Right lobe of liver (tissue), 6 donors: Measurements from ENCODE around the gene PRSS56. TPM values are rescaled to one million over a fixed set of nuclear protein-coding genes. Genes with fewer than 3 reads are reported as not detected.

ENCODE experiments used
- ATAC-seq, 4 donors: fragments of 200-7000 bp; cut with Tn5 transposase; one replicate each; pipeline ENCODE4 v1.9.1; 2020; ENCODE audit warnings: mild to moderate bottlenecking in 4 of 4, moderate library complexity in 4 of 4
- DNase-seq, 3 donors: peaks; one replicate each; pipeline ENCODE4 v3.0.0-alpha.2; 2020
- H3K27ac ChIP-seq, 3 donors: fragments of 200-600 bp; one replicate each; pipeline ENCODE4 v1.8.0; 2022
- H3K27me3 ChIP-seq, 2 donors: fragments of 200-600 bp; one replicate each; pipeline ENCODE4 v1.8.0; 2022
- H3K36me3 ChIP-seq, 4 donors: fragments of 200-600 bp; sonication (generic) in 1 of 4; one replicate each; pipeline versions ENCODE4 v1.5.1 to v1.8.0; 2017 to 2022; ENCODE audit warnings: control low read depth in 1 of 4
- H3K4me1 ChIP-seq, 4 donors: fragments of 200-600 bp; sonication (generic) in 1 of 4; one replicate each; pipeline versions ENCODE4 v1.5.1 to v1.8.0; 2017 to 2022; ENCODE audit warnings: control low read depth in 1 of 4
- H3K4me3 ChIP-seq, 3 donors: fragments of 200-600 bp; one replicate each; pipeline ENCODE4 v1.8.0; 2022
- H3K9me3 ChIP-seq, 4 donors: fragments of 200-600 bp; sonication (generic) in 1 of 4; one replicate each; pipeline versions ENCODE4 v1.5.1 to v1.8.0; 2017 to 2022; ENCODE audit warnings: control low read depth in 1 of 4
- CTCF ChIP-seq, 4 donors: fragments of 200-600 bp in 3 of 4; fragments of 450-650 bp in 1 of 4; IDR thresholded peaks; one replicate each; pipeline versions ENCODE4 v1.5.1 to v1.8.0; 2016 to 2022; ENCODE audit warnings: antibody characterized with exemption in 4 of 4, mild to moderate bottlenecking in 2 of 4
- POLR2A ChIP-seq: fragments of 450-650 bp; IDR thresholded peaks from one replicate; pipeline ENCODE4 v1.6.1; 2017; ENCODE audit warnings: antibody characterized with exemption, mild to moderate bottlenecking
- WGBS: methylation state at CpG from one replicate; pipeline ENCODE4 v1.1.6; 2018; ENCODE audit warnings: low coverage, low lambda C conversion rate; ENCODE audit not compliant: insufficient coverage; ENCODE audit errors: missing lambda C conversion rate; 5-methylcytosine and 5-hydroxymethylcytosine counted together
- intact Hi-C, 2 donors: fragments of 100-400 bp; cut with DNase I; formaldehyde crosslinking; loops; one replicate each; pipeline versions ENCODE4 v1.11.2 to v1.14.1; 2022
- total RNA-seq, 6 experiments: library from RNA; depleted of rRNA in 2 of 6; stranded (reverse); fragments of >200 nt in 2 of 6; fragmentation: NEBNext Ultra II Directional in 3 of 6; extraction: Animal tissue kit (Norgen Biotek cat#: 25700) in 3 of 6; gene quantifications; one replicate each; pipeline versions ENCODE4 v1.1.0 to v1.2.4, GENCODE V29; 2016 to 2023
- donor health status: DM: no; HTN: yes; CAD: no.
- donor health status: DM: no; HTN: no; CAD: no.
- donor health status: DM: no; HTN: no; CAD: no.
- donor health status: DM: no; HTN: yes; CAD: no.
- donor health status: DM: no; HTN: yes; CAD: no.

The PRSS56 gene
- total RNA-seq, 6 experiments from 2014 or later, result 0.19 TPM; not detected in 5

- no peak for ATAC-seq
- Histone ChIP-seq H3K4me3 (no peak overlapping the region), H3K27ac (no peak overlapping the region), H3K4me1 (no peaks in the 10 kb centered on the region), H3K27me3 (peaks cover 0 to 4% of the 10 kb centered on the region in 2 donors), H3K36me3 (no peaks in the 10 kb centered on the region), H3K9me3 (no peaks in the 10 kb centered on the region)
- peak in 2 of 3 donors; percentile 13 to 44 for DNase-seq
- no CpG with 5 or more reads among the region's 26 CpGs for WGBS
- intact Hi-C loops, result no loop called here
- TF ChIP-seq CTCF (IDR thresholded peaks at IDR 0.05), result no peak
- no peak for TF ChIP-seq POLR2A
Measured at GRCh38 chr2:232480201-232481190, 39.7 kb upstream of the PRSS56 start.

- Histone ChIP-seq H3K27ac (no peak overlapping the region), H3K27me3 (peaks cover 0 to 8% of the 10 kb centered on the region in 2 donors), H3K36me3 (no peaks in the 10 kb centered on the region), H3K9me3 (no peaks in the 10 kb centered on the region), H3K4me3 (no peak overlapping the region), H3K4me1 (peaks cover 0 to under 1% (median 0%) of the 10 kb centered on the region in 4 donors)
- intact Hi-C loops, result no loop called here
- DNase-seq (peak in 1 of 3 donors; percentile 13), ATAC-seq (no peak)
- WGBS, result 86% methylated on average over 11 of the region's 29 CpGs
- TF ChIP-seq CTCF (IDR thresholded peaks at IDR 0.05), result no peak
- TF ChIP-seq POLR2A, result no peak
Measured at GRCh38 chr2:232481322-232482140, 38.7 kb upstream of the PRSS56 start.

GRCh38 chr2:232482301-232483238, 37.6 kb upstream of the PRSS56 start:
- ATAC-seq, result no peak
- Histone ChIP-seq H3K4me1 (peaks cover 0 to 8% (median 0%) of the 10 kb centered on the region in 4 donors), H3K9me3 (no peaks in the 10 kb centered on the region), H3K27ac (no peak overlapping the region), H3K4me3 (no peak overlapping the region), H3K36me3 (no peaks in the 10 kb centered on the region), H3K27me3 (peaks cover 0 to 16% of the 10 kb centered on the region in 2 donors)
- TF ChIP-seq POLR2A (no peak), CTCF (IDR thresholded peaks at IDR 0.05) (no peak)
- 78% methylated on average over 5 of the region's 31 CpGs for WGBS
- peak in 2 of 3 donors; percentile 19 to 45 for DNase-seq
- intact Hi-C loops, result no loop called here
